SW 1271 (cell line): Measurements from ENCODE around the gene PLA2G5.
A peak's percentile ranks its signal among the peaks of the same experiment; 100 is the strongest.
"Not testable (repeated sequence)": the region's sequence is repeated elsewhere in the genome, so short reads cannot be mapped to it uniquely, and the experiment has no call there.

Source experiments
- DNase-seq, 2 experiments: peaks; one replicate each; lab custom pipeline; 2025; lab: John Stamatoyannopoulos, UW

Gene PLA2G5

GRCh38 chr1:20069874-20070273 is at the start of gene PLA2G5:
Gene PLA2G5, plus strand, starts transcription at chr1:20070194. Its CDS starts 14,637 bp downstream, at chr1:20084831.
- DNase-seq, result no peak

GRCh38 chr1:20028125-20028524 is 41.9 kb upstream of the PLA2G5 start:
- DNase-seq, result no peak

GRCh38 chr1:20028726-20029125 is 41.3 kb upstream of the PLA2G5 start:
- no peak for DNase-seq

GRCh38 chr1:20029178-20029912 is 40.6 kb upstream of the PLA2G5 start:
- no peak for DNase-seq

GRCh38 chr1:20030436-20031151 is 39.4 kb upstream of the PLA2G5 start:
- DNase-seq, result not testable (repeated sequence)

- no peak for DNase-seq
These were observed 38.8 kb upstream of the PLA2G5 start for GRCh38 chr1:20031161-20031560.

GRCh38 chr1:20031836-20032235 is 38.2 kb upstream of the PLA2G5 start:
- DNase-seq, result no peak

- DNase-seq, result no peak
These were observed 37.6 kb upstream of the PLA2G5 start for GRCh38 chr1:20032425-20032824.

- no peak for DNase-seq
These were observed 36.6 kb upstream of the PLA2G5 start for GRCh38 chr1:20033420-20033819.

- no peak for DNase-seq
These were observed 34.9 kb upstream of the PLA2G5 start for GRCh38 chr1:20035114-20035513.

GRCh38 chr1:20037877-20038276 is 32.1 kb upstream of the PLA2G5 start:
- no peak for DNase-seq

- no peak for DNase-seq
These were observed 22.9 kb upstream of the PLA2G5 start for GRCh38 chr1:20047096-20047495.

- no peak for DNase-seq
These were observed 21.4 kb upstream of the PLA2G5 start for GRCh38 chr1:20048563-20048962.

GRCh38 chr1:20049056-20049798 is 20.8 kb upstream of the PLA2G5 start:
- not testable (repeated sequence) for DNase-seq

- DNase-seq, result no peak
These were observed 18.7 kb upstream of the PLA2G5 start for GRCh38 chr1:20051218-20051829.

GRCh38 chr1:20052386-20052785 is 17.6 kb upstream of the PLA2G5 start:
- no peak for DNase-seq

GRCh38 chr1:20057886-20058420 is 12.0 kb upstream of the PLA2G5 start:
- no peak for DNase-seq

GRCh38 chr1:20058531-20058930 is 11.5 kb upstream of the PLA2G5 start:
- DNase-seq, result no peak

- DNase-seq, result no peak
These were observed 10.1 kb upstream of the PLA2G5 start for GRCh38 chr1:20059847-20060246.

GRCh38 chr1:20060791-20061190 is 9.2 kb upstream of the PLA2G5 start:
- DNase-seq, result not testable (repeated sequence)

- DNase-seq, result no peak
These were observed 8.1 kb upstream of the PLA2G5 start for GRCh38 chr1:20061866-20062265.

- peak in 1 of 2 experiments; percentile 23 for DNase-seq
These were observed 6.1 kb upstream of the PLA2G5 start for GRCh38 chr1:20063861-20064292.
